CD4-positive, alpha-beta memory T cell (primary cell): ENCODE measurements around the gene HACD3. TPM values are rescaled to one million over a fixed set of nuclear protein-coding genes. Genes with fewer than 3 reads are reported as not detected.

Source experiments
- CTCF ChIA-PET: fragments of 350-600 bp; sonication (Branson Sonifier 250); formaldehyde crosslinking; loops from one replicate; lab custom pipeline; 2021; ENCODE audit warnings: inconsistent platforms; ENCODE audit not compliant: partially characterized antibody; lab: Charles Lee
- POLR2A ChIA-PET: fragments of 350-600 bp; sonication (Branson Sonifier 250); formaldehyde crosslinking; loops from one replicate; lab custom pipeline; 2021; ENCODE audit not compliant: partially characterized antibody; lab: Charles Lee
- DNase-seq, 5 donors: peaks; one replicate each; pipeline versions ENCODE4 v3.0.0 to v3.0.0-alpha.2; 2020 to 2022; ENCODE audit warnings: mixed read lengths in 1 of 5
- H3K27ac ChIP-seq: one replicate; pipeline ENCODE4 v1.7.0; 2013; ENCODE audit warnings: low read depth, low read length
- H3K27me3 ChIP-seq: 2 replicates; pipeline ENCODE4 v1.7.0; 2013; ENCODE audit warnings: mild to moderate bottlenecking, low read length, moderate library complexity; ENCODE audit not compliant: insufficient read depth
- H3K36me3 ChIP-seq: 2 replicates; pipeline ENCODE4 v1.7.0; 2013; ENCODE audit warnings: mild to moderate bottlenecking, low read length, moderate library complexity; ENCODE audit not compliant: insufficient read depth
- H3K4me1 ChIP-seq: 2 replicates; pipeline ENCODE4 v1.7.0; 2013; ENCODE audit warnings: mild to moderate bottlenecking, low read length, moderate library complexity; ENCODE audit not compliant: insufficient read depth
- H3K4me3 ChIP-seq, 2 donors: one replicate each; pipeline ENCODE4 v1.7.0; 2013; ENCODE audit warnings: low read length in 2 of 2, mild to moderate bottlenecking in 1 of 2
- H3K9me3 ChIP-seq, 2 donors: one replicate each; pipeline ENCODE4 v1.7.0; 2013; ENCODE audit warnings: low read length in 2 of 2, control low read depth in 1 of 2; ENCODE audit not compliant: control insufficient read depth in 1 of 2
- H3K27ac Mint-ChIP-seq, 7 donors: one replicate each; pipeline ENCODE4 v1.8.0; 2020 to 2021; ENCODE audit warnings: mixed read lengths in 7 of 7, mild to moderate bottlenecking in 6 of 7, inconsistent platforms in 3 of 7, moderate library complexity in 3 of 7
- H3K27me3 Mint-ChIP-seq, 2 donors: one replicate each; pipeline ENCODE4 v1.8.0; 2020 to 2021; ENCODE audit warnings: mixed read lengths in 2 of 2
- H3K36me3 Mint-ChIP-seq, 2 donors: one replicate each; pipeline ENCODE4 v1.8.0; 2020 to 2021; ENCODE audit warnings: mixed read lengths in 2 of 2, inconsistent platforms in 1 of 2, mild to moderate bottlenecking in 1 of 2
- H3K4me1 Mint-ChIP-seq, 4 donors: one replicate each; pipeline ENCODE4 v1.8.0; 2020 to 2021; ENCODE audit warnings: mixed read lengths in 4 of 4, mild to moderate bottlenecking in 1 of 4
- H3K4me3 Mint-ChIP-seq, 8 donors: one replicate each; pipeline ENCODE4 v1.8.0; 2020 to 2021; ENCODE audit warnings: mixed read lengths in 8 of 8, mild to moderate bottlenecking in 7 of 8, moderate library complexity in 6 of 8, inconsistent platforms in 3 of 8
- H3K9me3 Mint-ChIP-seq, 8 donors: one replicate each; pipeline ENCODE4 v1.8.0; 2020 to 2021; ENCODE audit warnings: mixed read lengths in 8 of 8, mild to moderate bottlenecking in 5 of 8, inconsistent platforms in 3 of 8, moderate library complexity in 1 of 8
- intact Hi-C: fragments of 100-400 bp; cut with micrococcal nuclease; formaldehyde crosslinking; loops from one replicate; pipeline ENCODE4 v1.15.1; 2023
- polyA plus RNA-seq, 2 donors: library from polyadenylated mRNA; unstranded; fragments of 300-500 nt; fragmentation: Illumina TruSeq; gene quantifications; one replicate each; pipeline ENCODE4 v1.2.3, GENCODE V29; 2021
- total RNA-seq, 2 experiments: library from RNA; stranded (reverse); gene quantifications; one replicate each; pipeline ENCODE4 v1.2.3, GENCODE V29; 2021

Gene HACD3
- total and polyA plus RNA-seq, 4 experiments from 2014 or later = 23.1 to 35.9 (median 29.7) TPM

- H3K9me3 Mint-ChIP-seq = no peaks in the 10 kb centered on the region
- ChIA-PET POLR2A (interaction anchor here (2.1 kb wide), 1 partner anchor 27 kb away, joined by 10 read pairs; the partner anchor contains the start of gene INTS14), CTCF (interaction anchor here (1.0 to 1.2 kb wide), 2 partner anchors 15 to 54 kb away, joined by 3 to 4 read pairs; no protein-coding TSS in a partner anchor)
- H3K4me1 ChIP-seq = peaks cover 19% of the 10 kb centered on the region
- intact Hi-C loops = no loop called here
- H3K4me3 ChIP-seq = no peak overlapping the region
- DNase-seq = no peak
- H3K27ac Mint-ChIP-seq = peak overlapping the region; percentile 92 to 97 (median 95)
- peaks cover 19% of the 10 kb centered on the region for H3K36me3 ChIP-seq
- H3K36me3 Mint-ChIP-seq = peaks cover 59 to 66% of the 10 kb centered on the region in 2 donors
- peak overlapping the region; percentile 50 for H3K27ac ChIP-seq
- peaks cover 23 to 36% (median 31%) of the 10 kb centered on the region in 4 donors for H3K4me1 Mint-ChIP-seq
- H3K27me3 ChIP-seq = no peaks in the 10 kb centered on the region
- H3K27me3 Mint-ChIP-seq = no peaks in the 10 kb centered on the region
- peak overlapping the region in 7 of 8 donors; percentile 52 to 71 (median 60) for H3K4me3 Mint-ChIP-seq
- H3K9me3 ChIP-seq = no peaks in the 10 kb centered on the region
Observed at GRCh38 chr15:65584241-65584640, 54.0 kb downstream of the HACD3 start.

DNA sequence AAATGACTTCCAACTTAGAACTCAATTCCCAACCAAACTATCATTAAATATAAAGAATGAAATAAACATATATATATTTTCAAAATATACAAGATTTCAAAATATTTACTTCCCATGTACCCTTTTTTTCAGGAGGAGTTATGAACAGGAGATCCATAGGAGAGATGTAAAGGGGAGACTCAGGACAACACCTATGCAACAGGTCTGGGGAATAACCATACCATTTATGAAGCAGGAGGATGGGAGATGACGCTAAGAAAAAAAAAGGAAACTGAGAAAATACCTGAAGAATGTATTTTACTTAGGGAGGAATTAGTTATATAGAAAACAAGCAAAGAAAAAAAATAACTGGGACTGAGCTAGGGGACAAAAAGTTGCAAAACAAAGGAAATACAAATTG is 56.8 kb downstream of the HACD3 start:
- no peak for DNase-seq
- H3K4me3 ChIP-seq = no peak overlapping the region
- H3K27ac Mint-ChIP-seq = peak overlapping the region in 5 of 7 donors; percentile 12 to 84 (median 50)
- no peaks in the 10 kb centered on the region for H3K27me3 ChIP-seq
- H3K9me3 Mint-ChIP-seq = no peaks in the 10 kb centered on the region
- POLR2A ChIA-PET = no interaction called here
- no peaks in the 10 kb centered on the region for H3K9me3 ChIP-seq
- peaks cover 68 to 70% of the 10 kb centered on the region in 2 donors for H3K36me3 Mint-ChIP-seq
- intact Hi-C loops = no loop called here
- H3K4me1 Mint-ChIP-seq = peaks cover 27 to 35% (median 34%) of the 10 kb centered on the region in 4 donors
- no peak overlapping the region for H3K27ac ChIP-seq
- no peaks in the 10 kb centered on the region for H3K27me3 Mint-ChIP-seq
- CTCF ChIA-PET = no interaction called here
- peaks cover 22% of the 10 kb centered on the region for H3K36me3 ChIP-seq
- peaks cover 19% of the 10 kb centered on the region for H3K4me1 ChIP-seq
- H3K4me3 Mint-ChIP-seq = no peak overlapping the region

DNA sequence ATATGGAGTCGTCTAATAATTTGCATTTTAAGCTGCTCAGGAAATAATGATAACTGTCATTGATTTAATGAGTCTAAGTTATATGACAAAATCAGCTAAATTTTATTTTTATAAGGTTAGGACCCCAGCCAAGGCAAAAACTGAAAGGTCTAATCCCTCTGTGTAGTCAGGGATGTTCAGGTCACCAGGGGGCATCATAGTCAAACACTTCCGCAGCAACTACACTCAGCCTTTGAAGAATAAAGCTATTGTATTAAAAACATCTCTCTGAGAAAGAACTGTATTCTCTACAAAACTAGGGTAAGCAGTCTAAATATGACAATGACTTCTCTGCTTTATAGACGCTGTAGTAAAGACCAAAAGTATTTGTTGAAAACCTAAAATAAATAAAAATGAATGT is 65.7 kb downstream of the HACD3 start:
- Mint-ChIP-seq H3K4me3 (no peak overlapping the region), H3K36me3 (peaks cover 49 to 79% of the 10 kb centered on the region in 2 donors), H3K9me3 (no peaks in the 10 kb centered on the region), H3K27me3 (no peaks in the 10 kb centered on the region), H3K27ac (no peak overlapping the region), H3K4me1 (no peaks in the 10 kb centered on the region)
- Histone ChIP-seq H3K36me3 (peaks cover 54% of the 10 kb centered on the region), H3K4me3 (no peak overlapping the region), H3K9me3 (no peaks in the 10 kb centered on the region), H3K27me3 (no peaks in the 10 kb centered on the region), H3K4me1 (no peaks in the 10 kb centered on the region), H3K27ac (no peak overlapping the region)
- POLR2A ChIA-PET = no interaction called here
- DNase-seq = peak in 2 of 5 donors; percentile 5 to 17
- CTCF ChIA-PET = interaction anchor here (0.6 to 2.2 kb wide), 8 partner anchors 13 to 698 kb away, joined by 3 to 7 read pairs (median 3); partner anchors contain the start of gene RAB11A
- intact Hi-C loops = no loop called here

DNA sequence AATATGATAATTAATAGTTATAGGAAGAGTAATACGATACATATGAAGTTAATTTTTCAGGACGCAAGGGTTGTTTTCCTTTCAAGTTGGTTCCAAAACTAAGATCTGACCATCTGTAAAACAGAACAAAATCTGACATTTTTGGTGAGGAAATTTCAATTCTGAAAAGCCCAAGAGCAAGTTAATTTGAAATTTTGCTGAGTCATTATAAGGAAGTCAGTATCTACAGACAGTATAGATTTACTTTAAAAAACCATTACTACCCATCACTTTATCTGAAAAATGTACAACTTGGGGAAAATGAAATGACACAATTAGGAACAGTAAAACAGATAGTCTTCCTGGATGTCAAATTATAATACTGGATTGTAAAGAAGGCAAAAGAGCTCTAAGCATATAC is 68.2 kb downstream of the HACD3 start:
- H3K4me1 ChIP-seq = no peaks in the 10 kb centered on the region
- no peaks in the 10 kb centered on the region for H3K27me3 ChIP-seq
- Mint-ChIP-seq H3K4me1 (no peaks in the 10 kb centered on the region), H3K27me3 (no peaks in the 10 kb centered on the region), H3K36me3 (peaks cover 36 to 66% of the 10 kb centered on the region in 2 donors), H3K9me3 (no peaks in the 10 kb centered on the region), H3K4me3 (no peak overlapping the region), H3K27ac (no peak overlapping the region)
- H3K36me3 ChIP-seq = peaks cover 35% of the 10 kb centered on the region
- H3K9me3 ChIP-seq = no peaks in the 10 kb centered on the region
- H3K27ac ChIP-seq = no peak overlapping the region
- POLR2A ChIA-PET = interaction anchor here (1.1 kb wide), 1 partner anchor 13 kb away, joined by 7 read pairs; the partner anchor contains the start of gene INTS14
- no peak for DNase-seq
- no peak overlapping the region for H3K4me3 ChIP-seq
- CTCF ChIA-PET = interaction anchor here (1.1 kb wide), 1 partner anchor 13 kb away, joined by 3 read pairs; no protein-coding TSS in a partner anchor
- intact Hi-C loops = no loop called here

- Histone ChIP-seq H3K4me3 (no peak overlapping the region), H3K27me3 (no peaks in the 10 kb centered on the region), H3K9me3 (no peaks in the 10 kb centered on the region), H3K27ac (no peak overlapping the region), H3K4me1 (no peaks in the 10 kb centered on the region), H3K36me3 (peaks cover 34% of the 10 kb centered on the region)
- Mint-ChIP-seq H3K4me1 (no peaks in the 10 kb centered on the region), H3K9me3 (no peaks in the 10 kb centered on the region), H3K27ac (no peak overlapping the region), H3K27me3 (no peaks in the 10 kb centered on the region), H3K36me3 (peaks cover 29 to 60% of the 10 kb centered on the region in 2 donors), H3K4me3 (no peak overlapping the region)
- intact Hi-C loops = no loop called here
- POLR2A ChIA-PET = interaction anchor here (1.1 kb wide), 1 partner anchor 11 kb away, joined by 7 read pairs; the partner anchor contains the start of gene INTS14
- CTCF ChIA-PET = interaction anchor here (1.1 kb wide), 1 partner anchor 15 kb away, joined by 3 read pairs; no protein-coding TSS in a partner anchor
- DNase-seq = no peak
Observed at GRCh38 chr15:65599677-65600076, 69.4 kb downstream of the HACD3 start.

GRCh38 chr15:65603134-65603533 is 72.9 kb downstream of the HACD3 start:
- ChIA-PET POLR2A (no interaction called here), CTCF (no interaction called here)
- H3K4me1 ChIP-seq = no peaks in the 10 kb centered on the region
- Mint-ChIP-seq H3K36me3 (peaks cover 16 to 38% of the 10 kb centered on the region in 2 donors), H3K27me3 (no peaks in the 10 kb centered on the region), H3K27ac (no peak overlapping the region), H3K4me1 (peaks cover 0 to 12% (median 3%) of the 10 kb centered on the region in 4 donors), H3K4me3 (no peak overlapping the region), H3K9me3 (no peaks in the 10 kb centered on the region)
- no peaks in the 10 kb centered on the region for H3K27me3 ChIP-seq
- no peak overlapping the region for H3K27ac ChIP-seq
- DNase-seq = no peak
- H3K9me3 ChIP-seq = no peaks in the 10 kb centered on the region
- intact Hi-C loops = no loop called here
- no peak overlapping the region for H3K4me3 ChIP-seq
- peaks cover 23% of the 10 kb centered on the region for H3K36me3 ChIP-seq

GRCh38 chr15:65603559-65603958 is 73.3 kb downstream of the HACD3 start:
- POLR2A ChIA-PET = no interaction called here

More at GRCh38 chr15:65603559-65603958, 73.3 kb downstream of the HACD3 start:
- H3K36me3 ChIP-seq = peaks cover 19% of the 10 kb centered on the region
- no peaks in the 10 kb centered on the region for H3K27me3 Mint-ChIP-seq
- no peak for DNase-seq
- H3K4me1 Mint-ChIP-seq = peaks cover 2 to 12% (median 3%) of the 10 kb centered on the region in 4 donors
- peaks cover 11 to 34% of the 10 kb centered on the region in 2 donors for H3K36me3 Mint-ChIP-seq
- H3K4me3 Mint-ChIP-seq = no peak overlapping the region
- no peak overlapping the region for H3K27ac ChIP-seq
- CTCF ChIA-PET = no interaction called here
- intact Hi-C loops = no loop called here
- no peak overlapping the region for H3K4me3 ChIP-seq
- no peaks in the 10 kb centered on the region for H3K4me1 ChIP-seq
- no peaks in the 10 kb centered on the region for H3K9me3 ChIP-seq
- no peaks in the 10 kb centered on the region for H3K9me3 Mint-ChIP-seq
- no peaks in the 10 kb centered on the region for H3K27me3 ChIP-seq
- H3K27ac Mint-ChIP-seq = no peak overlapping the region
